Effector CD8-positive, alpha-beta T cell (primary cell): ENCODE results near the gene OR7D2.
"Not testable (repeated sequence)": the region's sequence is repeated elsewhere in the genome, so short reads cannot be mapped to it uniquely, and the experiment has no call there.

Source experiments
- DNase-seq: peaks from one replicate; lab custom pipeline; 2025; lab: John Stamatoyannopoulos, UW
- total RNA-seq, 4 experiments: gene quantifications; one replicate each; lab custom pipeline; 2026; lab: John Stamatoyannopoulos, UW

The OR7D2 gene
- 0 to 2.8 (median 1.0) reads per million in 4 experiments for total RNA-seq

DNA sequence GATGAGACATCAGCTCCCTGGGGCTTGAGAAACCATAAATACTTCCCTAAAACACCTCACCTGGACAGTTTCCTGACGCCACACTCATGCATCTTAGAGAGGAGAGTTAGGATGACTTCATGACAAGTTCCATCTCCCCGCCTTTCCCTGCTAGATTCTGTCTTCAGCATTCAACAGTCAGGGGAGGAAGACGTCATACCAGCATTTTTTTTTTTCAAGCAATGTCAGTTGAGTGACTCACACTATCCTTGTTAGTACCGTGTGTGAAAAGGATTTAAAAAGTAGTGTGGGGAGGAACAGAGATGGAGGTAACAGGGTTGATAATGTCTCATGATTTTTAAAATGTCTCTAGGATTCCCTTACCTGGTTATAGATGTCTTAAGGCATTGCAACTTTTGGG lies at the start of gene OR7D2:
OR7D2 (plus strand) TSS at position 79 of the 400 bp plus-strand sequence. CDS start 6,803 bp downstream, outside the sequence.
- DNase-seq: no peak

DNA sequence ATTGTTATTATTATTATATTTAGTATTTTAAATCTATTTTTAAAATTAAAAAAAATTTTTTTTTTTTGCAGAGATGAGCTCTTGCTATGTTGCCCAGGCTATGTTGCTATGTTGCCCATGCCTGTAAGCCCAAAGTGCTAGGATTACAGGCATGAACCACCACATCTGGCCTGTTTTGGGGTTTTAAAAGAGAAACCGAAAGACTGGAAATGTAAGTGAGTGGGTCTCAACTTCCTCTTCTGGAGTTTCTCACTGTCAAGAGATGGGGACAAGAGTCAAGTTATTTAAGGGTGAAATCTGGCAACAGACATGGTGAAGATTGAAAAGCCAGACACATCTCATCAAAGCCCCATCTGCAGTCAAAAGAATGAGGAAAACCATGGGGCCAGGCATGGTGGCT lies 47.8 kb upstream of the OR7D2 start:
- DNase-seq: no peak

DNA sequence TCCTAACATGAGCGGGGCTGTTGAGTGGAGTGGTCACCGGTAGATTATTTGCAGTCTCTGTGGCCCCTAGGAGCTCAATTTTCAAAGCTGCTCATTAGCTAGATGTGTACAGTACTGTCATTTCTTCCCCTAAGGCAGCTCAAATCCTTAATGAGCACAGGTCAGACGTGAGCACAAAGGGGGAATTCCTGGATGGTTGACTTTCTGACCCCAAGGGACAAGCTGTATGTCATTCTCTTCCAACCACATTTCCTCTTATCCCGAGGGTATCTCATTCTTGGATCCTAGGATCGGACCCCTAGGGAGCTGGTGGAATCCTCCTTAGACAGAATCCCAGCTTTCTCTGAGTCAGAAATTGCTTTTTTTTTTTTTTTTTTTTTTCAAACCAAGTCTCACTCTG lies 46.4 kb upstream of the OR7D2 start:
- DNase-seq: no peak

DNA sequence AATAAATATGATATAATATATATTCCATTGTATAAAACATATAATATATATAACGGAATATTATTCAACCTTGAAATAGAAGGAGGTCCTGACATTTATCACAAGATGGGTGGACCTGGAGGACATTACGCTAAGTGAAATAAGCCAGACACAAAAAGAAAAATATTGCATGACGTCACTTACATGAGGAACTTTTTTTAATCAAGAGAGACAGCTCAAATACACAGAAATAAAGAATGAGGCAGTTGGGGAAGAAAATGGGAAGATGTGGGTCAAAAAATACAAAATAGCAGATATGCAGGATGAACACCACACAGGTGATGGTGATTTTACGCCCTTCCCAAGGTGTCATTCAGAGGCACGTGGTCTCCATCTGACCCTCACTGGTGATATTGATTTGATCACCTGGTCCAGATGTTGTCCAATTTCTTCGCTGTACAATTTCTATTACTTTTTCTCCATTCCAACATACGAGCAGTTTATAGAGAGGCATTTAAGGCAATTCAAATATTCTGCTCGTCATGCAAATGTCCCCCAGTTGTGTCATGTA lies 39.1 kb upstream of the OR7D2 start:
- DNase-seq: no peak

DNA sequence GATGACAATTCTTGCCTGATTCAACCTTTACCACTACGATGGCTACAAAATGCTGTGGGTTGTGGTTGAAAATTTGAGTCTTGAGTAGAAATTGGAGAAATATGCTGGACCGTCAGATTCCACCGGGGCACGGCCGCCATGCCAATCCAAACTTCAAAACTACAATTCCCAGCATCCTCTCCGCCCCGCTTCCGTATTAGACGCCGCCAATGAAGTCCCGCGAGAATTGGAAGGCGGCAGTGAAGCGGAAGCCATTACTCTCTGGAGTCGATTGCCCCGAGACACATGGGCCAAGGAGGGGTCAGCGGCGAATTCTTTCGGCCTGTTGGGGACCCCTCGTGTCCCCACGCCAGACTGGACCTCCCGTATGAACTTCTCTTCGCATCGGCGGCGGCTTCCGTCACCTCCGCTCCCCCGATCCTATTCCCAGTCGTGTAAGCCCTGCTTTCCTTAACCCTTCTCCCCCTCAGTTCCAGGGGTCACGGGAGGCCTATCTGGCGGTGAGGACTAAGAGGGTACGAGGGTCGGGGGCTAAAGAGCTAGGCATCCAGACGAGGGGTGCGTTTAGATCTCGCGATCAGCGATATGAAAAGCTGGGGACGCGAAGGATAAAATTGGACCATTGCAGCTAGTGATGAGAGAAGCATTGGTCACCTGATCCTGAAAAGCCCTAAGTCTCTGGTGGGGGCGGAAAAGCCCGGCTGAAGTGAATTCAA lies 38.5 kb upstream of the OR7D2 start, which contains the start of gene ZNF317:
ZNF317 (plus strand) TSS at position 239 of the 716 bp plus-strand sequence. CDS start 15,620 bp downstream, outside the sequence.
- peak; percentile 84 for DNase-seq

DNA sequence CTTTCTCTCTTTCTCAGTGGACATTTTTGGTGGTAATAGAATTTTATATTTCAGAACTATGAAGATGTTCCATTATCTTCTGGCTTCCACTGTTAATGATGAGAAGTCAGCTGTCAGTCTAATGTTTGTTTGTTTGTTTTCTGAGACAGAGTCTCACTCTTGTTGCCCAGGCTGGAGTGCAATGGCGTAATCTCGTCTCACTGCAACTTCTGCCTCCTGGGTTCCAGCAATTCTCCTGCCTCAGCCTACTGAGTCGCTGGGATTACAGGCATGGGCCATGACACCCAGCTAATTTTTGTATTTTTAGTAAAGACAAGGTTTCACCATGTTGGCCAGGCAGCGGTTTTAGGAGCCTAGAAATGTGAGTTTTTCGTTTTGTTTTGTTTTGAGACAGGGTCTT lies 33.9 kb upstream of the OR7D2 start:
- DNase-seq: no peak

DNA sequence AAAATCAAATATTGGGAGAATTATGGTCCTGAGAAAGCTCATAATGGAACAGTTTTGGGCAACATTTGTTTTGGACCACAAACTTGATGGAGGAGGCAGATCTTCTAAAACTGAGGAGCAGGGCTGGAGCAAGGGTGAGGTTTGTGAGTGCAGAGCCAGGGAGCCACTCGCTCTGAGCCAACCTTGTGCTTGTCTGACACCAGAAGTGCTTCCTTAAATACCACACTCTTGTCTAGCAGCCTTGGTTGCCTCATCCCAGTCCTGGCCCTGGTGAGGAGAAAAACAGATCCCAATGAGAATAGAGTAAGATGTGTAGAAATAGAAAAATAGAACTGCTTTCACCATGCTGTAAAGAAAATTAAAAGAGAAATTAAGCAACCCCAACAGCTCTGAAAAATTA lies 31.9 kb upstream of the OR7D2 start:
- no peak for DNase-seq

DNA sequence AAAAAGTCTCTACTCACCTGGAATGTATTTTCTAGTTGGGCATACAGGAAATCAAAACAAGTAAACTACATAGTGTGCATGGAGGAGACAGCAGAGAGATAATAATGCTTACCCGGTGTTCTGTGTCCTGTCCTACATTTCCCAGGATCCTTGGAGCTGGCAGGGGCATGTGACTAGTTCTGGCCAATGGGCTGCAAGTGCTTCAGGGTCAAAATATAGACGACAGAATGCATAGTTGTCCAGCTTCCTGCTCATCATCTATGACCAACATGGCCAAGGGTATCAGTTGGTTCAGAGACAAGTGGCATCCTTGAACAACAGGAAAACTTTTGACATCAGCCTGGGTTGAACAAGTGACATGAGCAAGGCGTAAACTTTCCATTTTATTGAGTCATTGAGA lies 30.1 kb upstream of the OR7D2 start:
- no peak for DNase-seq

DNA sequence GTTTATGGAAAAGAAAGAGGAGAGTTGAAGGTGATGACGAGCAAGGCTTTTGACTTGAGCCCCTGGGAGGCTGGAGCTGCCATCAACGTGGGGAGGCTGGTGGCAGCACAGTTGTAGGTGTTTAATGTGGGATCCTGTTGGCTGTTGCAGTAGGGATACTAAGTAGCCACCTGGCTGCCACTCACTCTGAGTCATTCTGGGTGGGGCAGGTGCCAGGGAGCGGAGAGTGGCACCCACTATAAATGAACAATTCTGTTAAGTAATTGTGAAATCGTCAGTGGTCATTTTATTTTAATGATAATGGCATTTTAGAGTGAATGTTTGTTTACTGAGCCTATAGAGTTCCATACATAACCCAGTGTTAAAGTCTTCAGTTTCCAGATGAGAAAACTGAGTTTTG lies 28.8 kb upstream of the OR7D2 start:
- no peak for DNase-seq

DNA sequence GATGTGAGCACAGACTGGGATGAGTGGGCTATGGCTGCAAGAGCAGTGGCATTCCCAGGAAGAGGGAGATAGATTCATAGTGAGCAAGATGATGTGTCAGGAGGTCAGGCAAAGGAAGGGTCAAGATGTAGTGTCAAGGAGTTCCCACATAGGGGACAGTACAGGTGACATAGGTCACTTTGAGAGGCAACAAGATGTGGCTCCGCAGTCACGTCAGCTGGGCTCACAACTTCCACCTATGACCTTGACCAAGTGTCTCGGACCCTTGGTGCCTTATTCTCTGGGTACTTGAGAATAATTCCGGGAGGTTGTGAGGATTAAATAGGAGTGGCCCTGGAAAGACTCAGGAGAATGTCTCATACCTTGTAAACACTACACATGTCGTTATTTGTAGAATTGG lies 28.1 kb upstream of the OR7D2 start:
- DNase-seq: no peak

DNA sequence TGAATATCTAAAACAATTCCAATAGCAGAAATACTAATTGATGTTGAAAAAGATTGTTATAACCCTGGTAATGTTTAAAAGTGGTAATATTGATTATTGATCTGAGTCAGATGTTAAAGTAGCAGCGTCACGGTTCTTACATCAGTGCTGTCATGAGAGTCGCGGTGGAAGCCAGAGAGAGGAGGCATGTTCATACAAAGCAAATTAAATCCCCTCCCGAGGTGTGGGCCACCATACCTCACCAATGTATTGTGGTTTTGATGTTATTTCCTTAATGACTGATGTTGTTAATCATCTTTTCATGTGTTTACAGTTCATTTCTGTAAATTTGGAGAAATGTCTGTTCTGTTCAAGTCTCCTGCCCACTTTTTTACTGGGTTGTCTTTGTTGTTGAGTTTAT lies 27.4 kb upstream of the OR7D2 start:
- no peak for DNase-seq

DNA sequence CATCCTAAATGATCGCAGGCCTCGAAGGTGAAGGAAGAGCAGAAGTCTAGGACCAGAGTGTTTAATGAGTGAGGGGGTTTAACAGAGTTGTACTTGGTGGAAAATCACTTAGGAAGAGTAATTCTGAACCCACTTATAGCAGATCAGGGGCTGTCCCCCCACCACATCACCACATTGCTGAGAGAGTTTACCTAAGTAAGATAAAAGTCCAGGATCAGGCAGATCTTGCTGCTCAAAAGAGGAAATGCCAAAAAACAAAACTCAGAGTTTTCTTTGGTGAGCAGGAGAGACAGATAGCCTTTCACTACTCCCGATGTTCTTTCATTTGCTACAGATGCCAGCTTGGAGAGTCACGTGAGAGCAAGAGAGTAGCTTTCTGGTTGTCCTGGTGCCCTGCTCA lies 23.2 kb upstream of the OR7D2 start:
- DNase-seq: no peak

DNA sequence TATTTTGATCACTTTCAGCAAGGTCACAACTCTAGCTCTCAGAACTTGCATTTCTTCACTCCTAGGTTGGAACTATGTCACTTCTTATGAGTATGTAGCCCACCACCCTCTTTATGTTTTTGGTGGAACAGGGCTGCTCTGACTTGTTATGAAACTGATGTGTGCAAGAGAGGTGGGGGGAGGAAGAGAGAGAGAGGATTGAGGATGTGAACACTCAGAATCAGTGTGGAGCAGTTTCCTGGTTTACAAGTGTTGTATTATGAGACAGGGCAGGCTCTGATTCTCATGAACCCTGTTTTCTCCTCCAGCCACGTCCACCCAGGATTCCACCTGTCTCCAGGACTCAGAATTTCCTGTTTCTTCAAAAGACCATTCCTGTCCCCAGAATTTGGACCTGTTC lies 22.5 kb upstream of the OR7D2 start:
- DNase-seq: no peak

DNA sequence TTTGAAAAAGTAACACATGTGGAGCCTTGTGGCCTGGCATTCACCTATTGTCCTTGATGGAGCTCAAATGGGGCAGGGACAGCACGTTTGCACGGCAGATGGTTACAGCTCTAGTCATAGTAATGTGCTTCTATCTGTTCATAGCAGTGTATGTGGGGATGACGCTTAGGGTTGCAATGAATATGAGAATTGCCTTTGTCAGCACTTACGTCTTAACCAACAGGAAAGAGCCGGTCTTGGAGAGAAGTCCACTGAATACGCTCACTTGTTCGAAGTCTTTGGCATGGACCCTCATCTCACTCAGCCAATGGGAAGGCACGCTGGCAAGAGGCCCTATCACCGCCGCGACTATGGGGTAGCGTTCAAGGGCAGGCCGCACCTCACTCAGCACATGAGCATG lies 18.9 kb upstream of the OR7D2 start:
- no peak for DNase-seq

DNA sequence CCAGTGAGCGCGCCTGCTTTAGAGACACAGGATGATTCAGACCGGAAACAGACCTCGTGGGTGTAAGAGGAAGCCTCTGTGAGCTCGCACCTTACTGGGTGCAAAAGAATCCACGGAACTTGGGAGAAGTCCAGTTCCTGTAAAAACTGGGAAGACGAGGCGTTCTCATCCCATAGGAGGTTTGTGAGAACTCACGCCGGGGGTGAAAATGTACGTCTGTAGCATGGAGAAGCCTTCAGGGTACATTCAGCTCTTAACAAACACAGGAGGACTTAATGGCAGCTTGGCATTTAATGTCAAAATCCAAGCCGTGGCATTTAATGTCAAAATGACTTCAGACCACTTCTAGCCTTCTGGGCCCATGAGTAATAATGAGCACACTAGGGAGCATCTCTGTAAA lies 17.4 kb upstream of the OR7D2 start:
- DNase-seq: no peak

DNA sequence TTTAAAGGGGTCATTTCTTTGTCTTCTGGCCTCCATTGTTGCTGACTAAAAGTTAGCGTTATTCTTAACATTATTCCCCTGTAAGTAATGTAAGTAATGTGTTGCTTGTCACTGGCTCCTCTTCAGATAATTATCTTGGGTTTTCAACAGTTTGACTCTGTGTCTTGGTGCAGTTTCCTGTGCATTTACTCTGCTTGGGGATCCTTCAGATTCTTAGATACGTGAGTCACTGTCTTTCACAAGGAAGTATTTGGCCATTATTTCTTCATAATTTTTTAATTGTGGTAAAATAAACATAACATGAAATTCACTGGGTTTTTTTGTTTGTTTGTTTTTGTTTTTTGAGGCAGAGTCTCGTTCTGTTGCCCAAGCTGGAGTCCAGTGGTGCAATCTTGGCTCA lies 13.5 kb upstream of the OR7D2 start:
- no peak for DNase-seq

DNA sequence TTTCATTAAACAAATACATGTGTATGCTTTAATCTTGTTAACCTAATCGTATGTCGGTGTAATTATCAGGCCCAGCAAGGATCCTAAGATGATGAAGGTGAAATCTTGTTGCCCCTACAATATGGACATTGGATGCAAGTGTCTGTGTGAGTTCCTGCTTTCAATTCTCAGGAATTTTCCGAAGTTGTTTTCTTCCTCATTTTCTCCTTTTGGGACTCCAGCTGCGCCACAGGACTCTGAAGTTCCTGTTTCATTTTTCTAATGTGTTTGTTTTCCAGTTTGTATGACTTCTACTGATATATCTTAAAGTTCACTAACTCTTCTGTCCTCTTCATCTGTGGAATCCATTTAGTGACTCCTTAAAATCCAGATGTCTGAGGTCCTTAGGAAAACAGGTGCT lies 11.9 kb upstream of the OR7D2 start:
- no peak for DNase-seq

DNA sequence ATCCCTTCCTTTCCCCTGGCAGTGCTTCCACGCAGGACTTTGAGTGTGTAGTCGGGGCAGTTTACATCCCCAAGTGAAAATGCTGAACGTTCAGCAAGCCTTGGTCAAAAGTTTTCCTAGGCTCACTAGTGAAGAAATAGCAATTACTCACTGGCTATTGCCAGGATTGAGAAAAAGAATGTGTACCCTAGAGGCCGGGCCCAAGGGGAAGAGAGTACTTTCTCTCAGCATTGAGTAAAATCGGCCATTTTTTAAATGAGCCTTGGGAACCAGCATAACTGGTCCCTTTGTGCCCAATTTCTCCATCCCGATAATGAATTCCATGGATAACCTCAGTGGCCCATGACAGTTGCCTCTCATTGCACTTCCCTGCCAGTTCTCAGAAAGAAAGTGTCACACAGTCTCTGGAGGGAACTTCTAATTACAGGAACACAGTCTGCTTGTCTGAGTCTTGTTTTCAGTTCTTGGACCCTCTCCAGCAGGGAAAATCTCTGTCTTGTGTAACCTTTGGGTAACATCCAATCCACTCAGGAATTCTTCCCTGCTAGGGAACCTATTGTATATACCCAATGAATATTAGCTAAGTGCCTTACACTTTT lies 7.3 kb upstream of the OR7D2 start:
- no peak for DNase-seq

DNA sequence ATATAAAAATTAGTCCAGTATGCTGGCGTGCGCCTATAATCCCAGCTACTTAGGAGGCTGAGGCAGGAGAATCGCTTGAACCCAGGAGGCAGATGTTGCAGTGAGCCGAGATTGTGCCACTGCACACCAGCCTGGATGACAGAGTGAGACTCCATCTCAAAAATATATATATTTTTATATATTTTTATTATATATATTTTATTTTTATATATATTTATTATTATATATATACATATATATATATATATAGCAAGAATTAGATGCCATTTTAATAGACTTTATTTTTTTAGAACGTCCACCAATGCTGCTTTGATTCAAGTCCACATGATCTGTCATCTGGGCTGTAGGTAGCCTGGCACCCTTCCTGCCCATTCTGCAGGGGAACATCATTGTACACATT lies 3.5 kb upstream of the OR7D2 start:
- DNase-seq: no peak

DNA sequence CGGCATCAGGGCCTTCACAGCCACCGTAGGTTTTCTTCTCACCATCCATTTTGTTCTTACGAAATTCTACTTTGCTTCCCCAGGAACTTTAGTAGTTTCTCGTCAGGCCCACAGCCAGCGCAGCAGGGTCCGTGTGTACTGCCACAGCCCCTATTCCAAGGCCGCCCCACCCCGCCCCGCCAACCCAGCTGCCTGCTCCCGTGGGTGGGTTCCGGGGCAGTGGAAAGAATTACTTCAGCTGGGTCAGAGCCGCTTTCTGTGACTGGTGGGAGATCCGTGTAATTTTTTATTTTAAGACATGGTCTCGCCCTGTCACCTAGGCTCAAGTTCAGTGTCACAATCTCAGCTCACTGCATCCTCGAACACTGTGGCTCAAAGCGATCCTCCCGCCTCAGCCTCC lies 4.2 kb downstream of the OR7D2 start:
- no peak for DNase-seq

DNA sequence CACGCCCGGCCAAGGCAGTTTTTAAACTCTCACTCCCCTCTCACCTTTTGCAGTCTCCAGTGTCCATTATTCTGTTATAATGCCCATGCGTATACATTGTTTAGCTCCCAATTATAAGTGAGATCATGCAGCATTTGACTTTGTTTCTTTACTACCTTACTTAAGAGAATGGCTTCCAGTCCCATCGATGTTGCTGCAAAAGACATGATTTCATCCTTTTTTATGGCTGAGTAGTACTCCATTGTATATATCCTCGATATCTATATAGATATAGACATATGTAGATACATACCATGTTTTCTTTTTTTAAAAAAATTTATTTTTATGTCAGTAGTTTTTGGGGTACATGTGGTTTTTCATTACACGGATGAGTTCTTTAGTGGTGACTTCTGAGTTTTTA lies 8.4 kb downstream of the OR7D2 start:
- no peak for DNase-seq

DNA sequence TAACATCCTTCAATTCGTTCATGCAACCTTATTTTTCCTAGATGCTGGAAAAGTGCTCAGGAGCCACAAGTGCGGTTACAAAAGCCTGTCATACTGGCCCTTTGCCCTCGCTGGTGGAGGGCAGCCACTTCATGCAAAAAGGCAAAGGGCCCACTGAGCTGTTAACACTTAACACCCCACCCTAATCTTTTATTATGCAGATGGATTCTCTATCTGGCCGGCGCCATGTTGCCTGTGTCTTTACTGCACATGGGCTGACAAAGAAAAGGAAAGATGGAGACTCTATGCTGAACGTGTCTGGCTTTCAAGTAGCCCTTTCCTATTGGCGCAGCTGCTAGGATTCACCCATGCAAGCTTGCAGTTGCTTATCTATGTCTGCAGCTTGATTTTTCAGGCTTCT lies 10.8 kb downstream of the OR7D2 start:
- DNase-seq: no peak

DNA sequence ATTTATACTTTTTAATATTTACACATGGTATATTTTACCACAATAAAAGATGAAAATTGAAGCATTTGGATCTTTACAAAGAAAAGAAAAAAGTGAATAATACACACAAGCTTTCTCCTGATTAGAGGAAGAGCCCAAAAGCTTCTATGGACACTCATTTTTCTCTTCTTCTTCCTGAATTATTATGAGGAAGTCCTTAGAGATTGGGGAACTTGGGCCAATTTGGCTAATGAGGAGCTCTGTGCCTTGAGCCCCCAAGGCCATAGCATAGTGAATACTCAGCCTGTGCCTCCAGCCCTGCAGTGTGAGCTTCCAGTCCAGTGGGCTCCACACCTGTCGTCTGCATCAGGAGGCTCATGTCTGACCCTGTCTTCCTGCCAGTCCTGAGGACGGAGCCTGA lies 19.3 kb downstream of the OR7D2 start:
- not testable (repeated sequence) for DNase-seq
